GM18517 (cell line): ENCODE results near the gene CDC42BPA.
"Not testable (repeated sequence)": the region's sequence is repeated elsewhere in the genome, so short reads cannot be mapped to it uniquely, and the experiment has no call there.

Experiments used
- ATAC-seq: cut with Tn5 transposase; IDR thresholded peaks from one replicate; pipeline ENCODE4 v1.9.1; 2021; ENCODE audit warnings: mild to moderate bottlenecking, moderate library complexity; ENCODE audit not compliant: unreplicated experiment

The CDC42BPA gene

DNA sequence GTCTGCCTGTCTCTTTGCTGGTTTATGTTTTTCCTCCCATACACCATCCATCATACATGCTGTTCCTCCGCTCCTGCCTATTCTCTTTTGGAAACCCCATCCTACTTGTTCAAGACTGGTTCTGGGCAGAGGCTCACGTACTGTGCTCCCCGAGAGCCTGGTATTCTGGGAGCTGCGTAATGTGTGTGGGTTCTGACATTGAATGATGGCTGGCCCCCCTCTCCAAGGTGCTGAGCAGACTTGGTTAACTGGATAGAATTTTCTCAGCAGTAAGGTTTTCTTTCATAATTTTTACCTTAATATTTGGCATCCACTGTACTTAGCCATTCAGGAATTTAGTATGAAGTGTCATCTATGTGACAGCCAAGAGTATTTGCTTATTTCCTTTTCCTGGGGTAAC is 351.6 kb downstream of the CDC42BPA start:
- no peak for ATAC-seq

DNA sequence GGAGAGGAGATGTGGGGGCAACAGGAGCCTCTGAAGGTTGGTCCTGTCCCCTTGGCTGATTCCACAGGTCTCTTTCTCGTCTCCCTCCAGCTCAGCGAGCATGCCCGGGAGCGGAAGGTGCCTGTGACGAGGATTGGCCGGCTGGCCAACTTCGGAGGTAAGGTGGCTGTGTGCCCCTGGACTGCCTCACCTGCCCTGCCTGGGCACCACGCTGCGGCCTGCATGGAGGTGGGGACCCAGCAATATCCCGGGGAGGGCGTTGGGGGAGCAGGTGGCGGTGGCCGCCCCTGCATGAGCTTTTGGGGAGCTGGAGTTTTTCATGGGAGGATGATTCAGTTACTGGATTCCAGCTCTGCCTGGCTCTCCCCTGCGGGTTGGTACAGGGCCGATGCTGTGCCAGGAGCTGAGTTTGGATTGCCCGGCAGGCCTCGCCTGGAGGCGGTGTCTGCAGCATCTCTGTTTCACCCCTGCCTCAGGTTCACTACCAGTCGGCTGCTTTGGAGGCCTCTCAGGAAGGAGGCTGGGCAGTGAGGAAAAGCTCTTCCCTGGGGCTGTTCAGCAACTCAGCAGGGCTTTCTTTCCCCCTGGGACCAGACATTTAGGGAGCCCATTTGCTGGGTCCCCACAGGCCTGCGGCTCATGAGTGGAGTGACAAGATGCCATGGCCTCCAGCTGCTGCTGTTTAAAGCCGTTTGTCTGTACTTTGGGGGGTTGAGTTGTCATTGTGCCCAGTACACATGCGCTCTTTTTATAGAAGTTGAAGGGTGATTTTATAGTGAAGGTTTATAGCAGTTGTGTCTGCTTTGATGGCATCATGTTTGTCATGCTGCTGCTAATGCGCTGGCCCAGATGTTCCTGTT is 352.5 kb downstream of the CDC42BPA start:
- ATAC-seq = no peak

DNA sequence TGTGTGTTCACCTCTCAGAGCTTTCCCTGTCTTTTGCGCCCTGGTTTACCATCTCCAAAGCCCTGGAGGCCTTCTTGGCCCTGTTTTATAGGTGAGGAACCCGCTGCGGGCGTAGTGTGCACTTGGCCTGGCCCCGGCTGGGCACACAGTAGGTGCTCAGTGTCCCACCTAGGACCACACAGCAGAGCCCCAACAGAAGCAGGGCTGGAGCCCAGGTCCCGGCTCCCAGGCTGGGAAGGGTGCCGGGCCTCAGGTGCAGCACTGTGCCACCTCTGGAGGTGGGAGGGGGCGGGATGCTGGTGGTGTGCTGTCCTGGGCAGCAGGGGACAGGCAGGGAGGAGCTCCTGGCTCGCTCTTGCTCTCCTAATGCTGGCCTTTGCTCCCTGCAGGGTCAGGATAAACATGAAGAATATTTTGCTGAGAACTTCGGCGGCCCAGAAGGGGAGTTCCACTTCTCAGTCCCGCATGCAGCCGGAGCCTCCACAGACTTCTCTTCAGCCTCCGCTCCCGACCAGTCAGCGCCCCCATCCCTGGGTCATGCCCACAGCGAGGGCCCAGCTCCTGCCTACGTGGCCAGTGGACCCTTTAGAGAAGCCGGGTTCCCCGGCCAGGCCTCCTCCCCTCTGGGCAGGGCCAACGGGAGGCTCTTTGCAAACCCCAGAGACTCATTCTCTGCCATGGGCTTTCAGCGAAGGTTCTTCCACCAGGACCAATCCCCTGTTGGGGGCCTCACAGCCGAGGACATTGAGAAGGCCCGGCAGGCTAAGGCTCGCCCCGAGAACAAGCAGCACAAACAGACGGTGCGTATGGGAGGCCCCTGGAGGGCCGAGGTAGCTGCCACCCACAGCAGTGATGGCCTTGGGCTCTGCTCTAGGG is 353.4 kb downstream of the CDC42BPA start:
- ATAC-seq = no peak

DNA sequence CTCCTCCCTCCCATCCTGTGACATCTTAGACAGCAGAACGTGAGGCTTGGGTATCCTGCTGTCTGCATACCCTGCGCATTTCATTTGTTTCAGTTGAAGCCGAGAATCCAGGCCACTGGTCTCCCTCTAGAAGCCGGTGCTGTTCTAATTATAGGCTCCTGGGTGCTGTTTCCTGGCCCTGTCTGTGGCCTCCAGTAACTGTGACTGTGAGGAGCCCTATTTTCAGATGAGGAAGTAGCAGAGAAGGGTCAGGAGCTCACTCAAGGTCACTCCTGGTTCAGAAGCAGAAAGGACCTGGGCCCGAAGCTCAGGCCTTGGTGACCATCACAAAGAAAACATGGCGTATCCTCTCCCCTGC is 354.2 kb downstream of the CDC42BPA start:
- ATAC-seq = no peak

DNA sequence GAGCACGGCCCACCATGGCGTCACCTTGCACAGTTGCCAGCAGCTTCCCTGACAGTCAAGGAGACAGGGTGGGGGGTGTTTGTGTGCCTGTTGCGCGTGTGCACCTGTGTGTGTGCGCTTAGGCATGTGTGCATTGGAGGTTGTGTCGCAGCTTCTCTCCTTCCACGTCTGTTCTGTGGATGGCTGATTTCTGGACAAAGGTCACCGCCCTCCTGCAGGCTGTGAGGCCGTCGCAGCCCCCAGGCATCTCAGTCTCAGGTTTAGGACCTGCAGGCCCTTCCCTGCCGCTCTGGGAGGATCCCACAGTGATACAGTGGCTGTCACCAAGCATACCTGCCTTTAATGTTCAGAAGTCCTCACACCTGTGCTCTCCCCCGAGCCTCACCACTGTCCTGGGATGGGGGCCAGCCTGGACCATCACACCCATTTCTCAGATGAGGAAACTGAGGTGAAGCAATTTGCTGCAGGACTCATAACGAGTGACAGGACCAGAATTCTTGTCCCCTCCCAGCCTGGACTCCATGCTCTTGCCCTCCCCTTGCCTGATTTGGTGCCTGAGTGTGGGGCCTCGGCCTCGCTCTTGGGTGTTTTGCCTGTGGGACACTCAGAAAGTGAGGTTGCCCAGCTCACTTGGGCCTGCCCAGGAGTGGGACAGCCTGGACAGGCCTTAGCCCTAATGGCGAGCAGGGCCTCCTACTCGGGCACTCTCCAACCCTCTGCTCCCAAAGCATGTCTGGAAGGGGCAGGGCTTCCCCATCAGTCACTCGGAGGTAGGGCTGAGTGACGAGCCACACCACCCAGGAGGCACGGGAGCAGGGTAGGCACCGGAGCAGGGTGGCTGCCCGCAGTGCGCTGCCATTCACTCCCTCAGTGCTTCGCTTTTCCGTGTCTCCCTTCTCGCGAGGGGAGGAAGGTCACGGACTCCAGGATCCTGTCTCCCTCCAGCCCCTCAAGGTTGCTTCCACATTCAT is 355.6 kb downstream of the CDC42BPA start:
- no peak for ATAC-seq

DNA sequence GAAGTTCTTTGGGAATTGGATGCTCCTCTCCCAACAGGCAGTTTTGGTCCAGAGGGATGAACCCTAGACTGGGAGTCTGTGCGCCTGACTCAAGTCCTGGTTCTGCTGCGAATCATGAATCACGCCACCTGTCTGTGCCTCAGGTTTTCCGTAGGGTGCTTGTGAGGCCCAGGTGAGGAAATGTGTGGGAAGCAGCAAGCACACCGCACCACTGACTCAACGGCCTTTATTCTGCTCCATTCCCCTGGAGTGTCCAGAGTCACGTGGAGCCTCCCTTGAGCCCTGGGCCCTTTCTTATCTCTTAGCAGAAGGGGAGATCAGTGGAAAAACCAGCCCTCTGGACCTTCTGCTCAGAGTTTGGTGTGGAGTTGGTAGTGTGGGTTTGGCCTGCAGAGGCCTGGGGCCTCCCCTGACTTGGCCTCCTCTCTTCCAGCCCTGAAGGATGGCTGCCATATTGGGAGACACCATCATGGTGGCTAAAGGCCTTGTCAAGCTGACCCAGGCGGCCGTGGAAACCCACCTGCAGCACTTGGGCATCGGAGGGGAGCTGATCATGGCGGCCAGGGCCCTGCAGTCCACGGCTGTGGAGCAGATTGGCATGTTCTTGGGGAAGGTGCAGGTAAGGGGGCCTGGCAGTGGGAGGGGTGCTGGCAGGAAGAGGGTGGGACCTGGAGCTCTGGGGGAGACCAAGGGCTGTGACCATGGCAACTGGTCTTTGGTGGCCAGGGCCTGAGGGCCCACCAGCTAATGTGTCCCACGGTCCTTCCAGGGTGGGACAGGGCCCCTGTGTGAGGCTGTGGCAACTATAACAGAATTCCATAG is 357.1 kb downstream of the CDC42BPA start:
- ATAC-seq = no peak

DNA sequence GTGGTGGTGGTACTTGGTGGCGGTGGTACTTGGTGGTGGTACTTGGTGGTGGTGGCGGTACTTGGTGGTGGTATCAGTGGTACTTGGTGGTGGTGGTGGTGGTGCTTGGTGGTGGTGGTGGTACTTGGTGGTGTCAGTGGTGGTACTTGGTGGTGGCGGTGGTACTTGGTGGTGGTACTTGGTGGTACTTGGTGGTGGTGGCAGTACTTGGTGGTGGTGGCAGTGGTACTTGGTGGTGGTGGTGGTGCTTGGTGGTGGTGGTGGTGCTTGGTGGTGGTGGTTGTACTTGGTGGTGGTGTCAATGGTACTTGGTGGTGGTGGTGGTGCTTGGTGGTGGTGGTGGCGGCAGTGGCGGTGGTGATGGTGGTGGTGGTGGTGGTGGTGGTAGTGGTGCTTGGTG is 358.0 kb downstream of the CDC42BPA start:
- no peak for ATAC-seq

DNA sequence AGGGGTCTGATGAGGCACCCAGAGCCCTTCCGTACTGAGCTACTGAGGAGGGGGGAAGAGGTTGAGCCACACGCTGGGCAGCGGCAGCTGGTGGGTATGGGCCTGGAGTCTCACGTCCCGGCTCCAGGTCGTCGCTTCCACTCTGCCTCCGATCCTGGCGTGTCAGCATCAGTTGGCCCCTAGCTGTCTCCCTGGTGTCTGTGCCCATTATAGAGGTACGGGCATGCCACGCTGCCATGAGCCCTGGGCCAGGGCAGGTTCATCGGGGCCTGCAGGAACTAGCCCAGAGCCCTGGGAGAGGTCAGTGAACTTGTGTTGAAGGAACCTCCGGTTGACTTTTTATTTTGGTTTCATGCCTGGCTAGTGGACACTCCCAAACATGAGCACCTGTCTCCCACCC is 360.0 kb downstream of the CDC42BPA start:
- ATAC-seq = no peak

DNA sequence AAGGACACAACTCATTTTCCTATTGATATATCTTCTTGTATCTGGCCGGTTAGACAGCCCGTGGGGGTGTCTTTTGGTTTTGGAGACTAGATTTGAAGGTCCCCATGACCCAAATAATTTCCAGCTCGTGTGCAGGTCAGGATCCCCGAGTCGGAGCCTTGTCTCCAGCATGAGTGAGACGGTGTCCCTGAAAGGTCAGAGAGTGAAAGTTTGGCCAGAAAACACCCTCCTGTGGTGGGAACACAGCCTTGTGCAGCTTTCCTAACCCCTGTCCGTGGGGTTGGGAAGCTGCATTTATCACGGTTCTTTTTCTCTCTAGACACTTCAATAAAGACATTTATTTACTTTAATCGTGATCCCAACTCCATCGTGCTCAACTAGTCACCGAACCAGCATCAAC is 360.6 kb downstream of the CDC42BPA start:
- ATAC-seq = no peak

DNA sequence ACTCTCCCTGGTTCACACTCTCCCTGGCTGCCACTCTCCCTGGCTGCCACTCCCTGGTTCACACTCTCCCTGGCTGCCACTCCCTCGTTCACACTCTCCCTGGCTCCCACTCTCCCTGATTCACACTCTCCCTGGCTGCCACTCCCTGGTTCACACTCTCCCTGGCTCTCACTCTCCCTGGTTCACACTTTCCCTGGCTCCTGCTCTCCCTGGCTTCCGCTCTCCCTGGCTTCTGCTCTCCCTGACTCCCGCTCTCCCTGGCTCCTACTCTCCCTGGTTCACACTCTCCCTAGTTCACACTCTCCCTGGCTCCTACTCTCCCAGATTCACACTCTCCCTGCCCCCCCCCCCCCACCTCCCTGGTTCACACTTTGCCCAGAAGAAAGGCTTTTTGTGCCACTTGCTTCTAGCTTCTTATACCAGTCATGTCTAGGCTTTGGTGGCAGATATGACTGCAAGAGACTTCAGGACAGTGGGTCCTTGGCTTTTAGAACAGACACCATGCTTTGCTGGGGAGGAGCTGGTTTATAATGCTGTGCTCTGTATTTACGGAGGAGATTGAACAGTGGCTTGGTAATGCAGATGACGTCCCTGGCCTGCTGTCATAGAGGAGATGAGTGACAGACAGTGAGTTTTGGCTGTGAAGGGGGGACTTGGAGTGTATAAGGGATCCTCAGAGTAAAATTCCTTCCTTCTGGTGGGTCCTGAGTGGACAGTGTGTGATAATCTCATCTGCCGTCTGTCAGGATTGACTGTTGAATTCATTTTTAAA is 361.2 kb downstream of the CDC42BPA start:
- ATAC-seq = no peak

DNA sequence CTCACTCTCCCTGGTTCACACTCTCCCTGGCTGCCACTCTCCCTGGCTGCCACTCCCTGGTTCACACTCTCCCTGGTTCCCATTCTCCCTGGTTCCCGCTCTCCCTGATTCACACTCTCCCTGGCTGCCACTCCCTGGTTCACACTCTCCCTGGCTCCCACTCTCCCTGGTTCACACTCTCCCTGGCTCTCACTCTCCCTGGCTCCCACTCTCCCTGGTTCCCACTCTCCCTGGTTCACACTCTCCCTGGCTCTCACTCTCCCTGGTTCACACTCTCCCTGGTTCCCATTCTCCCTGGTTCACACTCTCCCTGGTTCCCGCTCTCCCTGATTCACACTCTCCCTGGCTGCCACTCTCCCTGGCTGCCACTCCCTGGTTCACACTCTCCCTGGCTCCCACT is 362.4 kb downstream of the CDC42BPA start:
- ATAC-seq = not testable (repeated sequence)

DNA sequence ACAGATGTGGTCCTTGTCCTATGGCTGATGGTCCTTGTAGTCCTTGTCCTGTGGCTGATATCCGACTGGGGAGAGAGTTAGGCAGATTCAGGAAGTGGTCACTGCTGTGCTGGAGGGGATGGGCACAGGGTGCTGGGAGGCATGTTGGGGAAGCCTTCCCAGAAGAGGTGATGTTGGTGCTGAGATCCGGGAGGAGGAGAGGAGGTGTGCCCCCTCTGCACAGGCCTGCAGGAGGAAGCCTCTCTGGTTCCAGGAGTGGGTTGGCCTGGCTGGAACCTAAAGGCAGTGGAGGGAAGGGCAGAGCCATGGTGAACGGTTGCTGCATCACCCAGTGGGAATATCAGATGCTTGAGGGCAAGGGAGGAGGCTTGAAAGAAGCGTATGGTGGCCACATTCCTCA is 363.5 kb downstream of the CDC42BPA start:
- no peak for ATAC-seq

DNA sequence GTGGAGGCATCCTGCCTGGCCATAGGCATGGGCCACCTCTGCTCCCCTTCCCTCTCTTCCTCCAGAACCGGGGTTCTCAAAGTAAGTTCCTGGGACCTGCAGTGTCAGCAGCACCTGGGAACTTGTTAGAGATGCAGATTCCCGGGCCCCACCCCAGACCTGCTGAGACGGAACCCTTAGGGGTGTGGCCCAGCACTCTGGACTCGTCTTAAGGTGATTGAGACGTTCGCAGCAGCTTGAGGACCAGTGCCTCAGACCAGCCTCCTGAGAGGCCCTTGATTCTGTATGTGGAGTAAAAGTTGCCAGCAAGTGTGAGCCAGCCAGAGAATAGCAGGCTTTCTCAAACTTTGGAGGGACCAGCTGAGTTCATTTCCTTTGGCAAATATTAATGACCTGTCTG is 364.0 kb downstream of the CDC42BPA start:
- ATAC-seq = no peak

DNA sequence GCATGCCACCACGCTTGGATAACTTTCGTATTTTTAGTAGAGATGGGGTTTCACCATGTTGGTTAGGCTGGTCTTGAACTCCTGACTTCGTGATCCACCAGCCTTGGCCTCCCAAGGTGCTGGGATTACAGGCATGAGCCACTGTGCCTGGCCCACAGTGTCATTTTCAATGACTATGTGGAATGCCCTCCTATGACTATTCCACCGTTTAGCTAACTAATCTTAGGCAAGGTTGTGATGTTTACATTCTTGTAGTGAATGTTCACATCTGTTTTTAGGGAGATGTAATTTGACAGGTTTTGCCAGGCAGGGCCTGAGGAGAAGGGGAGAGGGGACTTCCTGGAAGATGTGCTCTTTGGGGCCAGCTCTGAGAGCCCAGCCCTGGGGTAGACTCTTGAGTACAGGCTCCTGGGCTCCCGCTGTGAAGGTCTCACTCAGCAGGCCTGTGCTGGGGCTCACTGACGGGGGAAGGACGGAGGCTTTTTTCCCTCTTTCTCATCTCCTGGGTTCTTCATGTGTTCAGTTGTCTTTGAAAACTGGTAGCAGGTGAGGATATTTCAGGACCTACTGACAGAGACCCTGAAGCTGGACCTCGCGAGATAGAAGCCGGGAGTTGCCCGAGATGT is 365.0 kb downstream of the CDC42BPA start:
- no peak for ATAC-seq

DNA sequence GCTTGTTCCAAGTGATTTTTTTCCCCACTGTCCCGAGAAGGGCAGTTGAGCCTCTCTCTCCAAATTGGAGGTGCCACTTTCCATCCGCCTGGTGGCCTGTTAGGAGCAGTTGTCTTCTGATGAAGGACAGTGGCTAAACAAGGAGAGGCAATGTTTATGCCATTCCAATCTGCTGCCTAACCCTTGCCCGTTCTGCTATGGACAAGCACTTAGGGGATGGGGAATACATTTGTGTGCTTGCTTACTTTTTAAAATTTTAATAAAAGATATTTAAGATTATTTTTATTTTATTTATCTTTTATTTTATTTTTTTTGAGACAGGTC is 366.2 kb downstream of the CDC42BPA start:
- no peak for ATAC-seq

DNA sequence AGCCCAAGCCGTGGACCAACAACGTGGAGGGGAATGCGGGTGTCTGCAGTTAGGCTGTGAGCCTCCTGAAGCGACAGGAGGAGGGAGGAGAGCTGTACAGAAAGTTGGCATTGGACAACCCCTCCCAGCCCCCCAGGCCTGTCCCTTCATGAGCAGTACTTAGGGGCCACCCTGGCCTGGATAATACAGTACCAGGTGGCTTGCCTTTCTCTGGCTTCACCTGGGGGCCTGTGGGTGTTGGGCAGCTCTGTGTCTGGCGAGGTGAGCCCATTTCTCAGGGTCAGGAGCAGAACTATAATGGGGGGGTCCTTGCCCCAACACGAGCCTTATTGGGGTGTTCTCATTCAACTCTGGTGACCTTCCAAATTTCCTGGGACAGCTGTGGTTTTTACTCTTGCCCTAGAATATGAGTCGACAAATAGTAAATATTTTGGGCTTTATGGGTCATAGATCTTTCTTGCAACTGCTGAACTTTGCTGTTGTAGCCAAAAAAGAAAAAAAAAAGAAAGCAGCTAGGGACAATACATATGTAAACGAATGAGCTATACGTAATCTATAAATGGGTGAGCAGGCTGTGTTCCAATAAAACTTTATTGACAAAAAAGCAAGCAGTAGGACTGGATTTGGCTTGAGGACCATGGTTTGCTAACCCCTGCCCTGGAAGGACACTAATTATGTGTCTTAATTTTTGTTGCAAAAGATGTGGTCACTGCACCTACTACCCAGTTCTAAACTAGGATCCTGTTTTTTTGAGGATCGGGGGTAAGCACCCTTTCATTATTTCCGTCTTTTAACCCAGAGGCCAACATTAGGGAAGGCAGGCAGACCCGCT is 366.8 kb downstream of the CDC42BPA start:
- no peak for ATAC-seq

DNA sequence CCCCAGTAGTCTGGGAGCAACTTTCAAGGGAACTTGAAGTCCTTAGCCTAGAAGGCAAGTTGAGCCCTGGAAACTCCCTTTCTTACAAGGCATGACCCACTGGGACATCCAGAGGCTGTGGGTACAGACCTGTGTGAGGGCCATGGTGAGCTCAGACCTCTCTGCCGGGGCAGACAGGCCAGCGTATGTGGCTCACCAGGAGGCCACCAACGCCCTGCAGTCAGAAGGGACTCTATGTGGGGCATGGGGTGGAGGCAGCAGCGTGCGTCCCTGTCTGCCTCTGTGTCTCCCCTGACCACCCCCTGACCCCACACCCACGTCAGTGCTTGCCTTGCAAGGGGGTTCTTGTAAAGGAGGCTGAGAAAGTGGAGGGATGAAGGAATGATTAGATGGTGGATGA is 367.4 kb downstream of the CDC42BPA start:
- no peak for ATAC-seq

DNA sequence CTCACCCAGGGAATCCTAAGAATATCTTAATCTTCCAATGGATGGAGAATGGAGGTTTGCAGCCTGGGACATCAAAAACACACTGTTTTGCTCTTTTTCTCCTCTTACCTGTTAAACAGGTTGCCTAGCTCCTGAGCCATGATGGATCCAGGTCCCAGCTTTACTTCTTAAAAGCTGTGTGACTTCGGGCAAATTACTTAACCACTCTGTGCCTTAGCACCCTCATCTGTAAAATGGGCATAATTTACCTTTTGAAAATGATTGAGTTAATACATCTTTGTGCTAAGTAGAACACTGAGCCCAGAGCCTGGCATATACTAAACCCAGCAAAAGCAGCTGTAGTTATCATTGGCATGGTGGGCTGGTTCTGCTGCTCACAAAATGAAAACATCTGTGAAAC is 368.0 kb downstream of the CDC42BPA start:
- no peak for ATAC-seq
